ENCODE data around the gene SMC3. TPM values are rescaled to one million over a fixed set of nuclear protein-coding genes. Genes with fewer than 3 reads are reported as not detected.

The SMC3 gene
- total and polyA plus RNA-seq, 2 of the 13 experiments (the other 11 are each of a cell fraction or from before 2014, with no cell fraction given), result 11.7 to 48.0 TPM

- no peak for TF ChIP-seq ZNF281 (CRISPR knock-in tag; IDR thresholded peaks at IDR 0.05; ENCODE audit: borderline replicate concordance)
- TF ChIP-seq POLR2A (IDR thresholded peaks at IDR 0.05; ENCODE audit: insufficient read depth in 1 of 2, low read depth in 2 of 2, low read length in 2 of 2), result no peak
Measured at GRCh38 chr10:110613996-110614495, 46.6 kb downstream of the SMC3 start (continued).

- no peak for FAIRE-seq
- no peak for ATAC-seq
- CTCF ChIA-PET (ENCODE audit: low intra/inter-chr PET ratio, low total read pairs), result no interaction called here
- 0% methylated on average over 2 of the region's 2 CpGs for WGBS (ENCODE audit: low lambda C conversion rate)
- no peak for TF ChIP-seq ZEB1 (IDR thresholded peaks at IDR 0.05; ENCODE audit: insufficient replicate concordance, low read depth)
- TF ChIP-seq HCFC1 (IDR thresholded peaks at IDR 0.05; ENCODE audit: low read depth, low read length), result no peak
- no peak for TF ChIP-seq ZNF782 (CRISPR knock-in tag; IDR thresholded peaks at IDR 0.05; ENCODE audit: borderline replicate concordance)
- no peak for TF ChIP-seq CCAR2 (optimal IDR thresholded peaks at IDR 0.05; ENCODE audit: low read depth, low read length)
- no peak for TF ChIP-seq ZNF484 (CRISPR knock-in tag; IDR thresholded peaks at IDR 0.05; ENCODE audit: borderline replicate concordance, low read depth)
- no peak for TF ChIP-seq ZNF382 (CRISPR knock-in tag; IDR thresholded peaks at IDR 0.05; ENCODE audit: borderline replicate concordance)
- no peak for TF ChIP-seq TCF7 (IDR thresholded peaks at IDR 0.05; ENCODE audit: low read depth)
- TF ChIP-seq SNAPC4 (CRISPR knock-in tag; IDR thresholded peaks at IDR 0.05), result no peak
- TF ChIP-seq ZNF737 (CRISPR knock-in tag; IDR thresholded peaks at IDR 0.05; ENCODE audit: borderline replicate concordance), result no peak
- no peak for TF ChIP-seq ARNT2 (CRISPR knock-in tag; IDR thresholded peaks at IDR 0.05; ENCODE audit: low read depth)
- TF ChIP-seq SRSF9 (IDR thresholded peaks at IDR 0.05; ENCODE audit: borderline replicate concordance, insufficient read depth, low read depth, low read length, poor library complexity, severe bottlenecking), result no peak
- TF ChIP-seq SRF (IDR thresholded peaks at IDR 0.05; ENCODE audit: low read depth, low read length), result no peak
- DNase-seq (ENCODE audit: low spot score), result no peak
- Histone ChIP-seq H3K4me3 (replicated peaks in 1 of 3; ENCODE audit: insufficient read depth in 1 of 3, low read depth in 2 of 3, low read length in 3 of 3) (no peak overlapping the region), H3K4me1 (ENCODE audit: insufficient read depth, low read length) (no peaks in the 10 kb centered on the region), H3K27ac (ENCODE audit: extremely low read length, insufficient read depth, low read length) (no peak overlapping the region), H4K20me1 (ENCODE audit: insufficient read depth, low read length) (no peaks in the 10 kb centered on the region), H3K9ac (ENCODE audit: insufficient read depth, low read depth, low read length) (no peak overlapping the region), H3K27me3 (ENCODE audit: control insufficient read depth in 1 of 2, insufficient read depth in 2 of 2, low read length in 2 of 2) (no peaks in the 10 kb centered on the region), H3K79me2 (ENCODE audit: insufficient read depth, low read length) (no peaks in the 10 kb centered on the region), H3K36me3 (replicated peaks in 1 of 2; ENCODE audit: control insufficient read depth in 1 of 2, insufficient read depth in 2 of 2, low read length in 2 of 2) (no peaks in the 10 kb centered on the region), H3K9me3 (ENCODE audit: low read length) (no peaks in the 10 kb centered on the region), H2AFZ (ENCODE audit: low read length) (no peak overlapping the region), H3K4me2 (ENCODE audit: low read depth, low read length) (no peak overlapping the region)
- intact Hi-C loops (cut with micrococcal nuclease; ENCODE audit: unreplicated experiment) (no loop called here), in situ Hi-C loops (cut with HindIII; ENCODE audit: extremely low pct_ligation_motif_present, low pct_unique_long_range_greater_than_20kb) (loop anchor here (25.0 kb wide), 1 partner anchor 272 kb away; no protein-coding TSS in a partner anchor)
- POLR2A ChIA-PET, result no interaction called here
- no TSS peak for BruUV-seq (replicated peaks)
Measured at GRCh38 chr10:110615057-110615747, 47.7 kb downstream of the SMC3 start.
